Thoracic aorta (tissue), 2 donors: Measurements from ENCODE around the gene XCL2. TPM values are rescaled to one million over a fixed set of nuclear protein-coding genes. Genes with fewer than 3 reads are reported as not detected.

ENCODE experiments used
- ATAC-seq: fragments of 150-250 bp; one replicate; pipeline ENCODE4 v1.8.0; 2017; ENCODE audit warnings: low read depth; ENCODE audit not compliant: insufficient number of reproducible peaks, low FRiP score
- DNase-seq: peaks from one replicate; pipeline ENCODE4 v3.0.0-alpha.2; 2020; ENCODE audit warnings: low spot score
- H3K27ac ChIP-seq, 2 donors: fragments of 200-600 bp; sonication (generic); 1 replicate in 1 of 2; 2 replicates in 1 of 2; pipeline ENCODE4 v1.5.1; 2016; ENCODE audit warnings: mild to moderate bottlenecking in 2 of 2, moderate library complexity in 2 of 2
- H3K27me3 ChIP-seq: fragments of 200-600 bp; sonication (generic); replicated peaks from 2 replicates; pipeline ENCODE4 v1.6.0; 2016; ENCODE audit warnings: mild to moderate bottlenecking; ENCODE audit not compliant: insufficient read depth
- H3K36me3 ChIP-seq: fragments of 200-600 bp; sonication (generic); one replicate; pipeline ENCODE4 v1.5.1; 2016
- H3K4me1 ChIP-seq, 2 donors: fragments of 200-600 bp; sonication (generic); 1 replicate in 1 of 2; 2 replicates in 1 of 2; pipeline versions ENCODE4 v1.5.1 to v1.6.0; 2016; ENCODE audit warnings: low read depth in 2 of 2, mild to moderate bottlenecking in 1 of 2; ENCODE audit not compliant: control insufficient read depth in 1 of 2
- H3K4me3 ChIP-seq: fragments of 200-600 bp; sonication (generic); 2 replicates; pipeline ENCODE4 v1.5.1; 2016; ENCODE audit warnings: mild to moderate bottlenecking
- H3K9me3 ChIP-seq: fragments of 200-600 bp; sonication (generic); 2 replicates; pipeline ENCODE4 v1.5.1; 2016
- total RNA-seq, 2 donors: library from RNA; depleted of rRNA; stranded (reverse); fragments of >200 nt; gene quantifications; one replicate each; pipeline versions ENCODE4 v1.1.0 to v1.2.3, GENCODE V29; 2016
- TF ChIP-seq, protein P1 (sequence below): fragments of 200-600 bp; sonication (generic); IDR thresholded peaks from one replicate; pipeline ENCODE4 v1.5.1; 2019; ENCODE audit warnings: antibody characterized with exemption

Gene XCL2
- total RNA-seq, 2 donors from 2014 or later, result not detected

DNA sequence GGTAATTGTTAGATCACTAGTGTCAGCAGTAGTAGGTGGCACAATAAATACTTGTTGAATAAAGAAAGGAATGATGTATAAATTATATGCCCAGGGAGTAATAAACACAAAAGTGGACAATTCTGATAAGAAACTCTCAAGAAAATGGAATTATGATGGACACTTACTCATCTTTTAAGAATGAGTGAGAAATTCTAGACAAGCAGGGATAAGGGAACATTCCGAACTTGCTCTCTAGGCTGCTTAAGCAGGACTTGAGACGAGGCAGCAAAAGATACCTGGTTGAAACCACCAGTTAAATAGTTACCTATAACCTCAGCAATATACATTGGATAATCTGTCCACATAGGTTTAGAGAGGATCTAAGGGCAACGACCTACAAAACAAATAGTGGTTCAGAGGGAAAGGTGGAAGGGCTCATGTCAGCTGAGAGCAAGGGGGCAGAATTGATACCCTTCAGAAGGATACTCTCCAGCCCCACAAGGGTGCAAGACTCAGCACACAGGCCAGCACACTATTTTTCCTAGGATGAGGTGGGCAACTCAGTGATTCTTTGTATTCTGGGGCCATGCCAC, 46.3 kb downstream of the XCL2 start:
- Histone ChIP-seq H3K4me3 (no peak overlapping the region), H3K27ac (no peak overlapping the region), H3K9me3 (no peaks in the 10 kb centered on the region), H3K4me1 (peaks cover 0 to 6% of the 10 kb centered on the region in 2 donors), H3K27me3 (no peaks in the 10 kb centered on the region), H3K36me3 (no peaks in the 10 kb centered on the region)
- DNase-seq, result no peak
- TF ChIP-seq, protein P1, sequence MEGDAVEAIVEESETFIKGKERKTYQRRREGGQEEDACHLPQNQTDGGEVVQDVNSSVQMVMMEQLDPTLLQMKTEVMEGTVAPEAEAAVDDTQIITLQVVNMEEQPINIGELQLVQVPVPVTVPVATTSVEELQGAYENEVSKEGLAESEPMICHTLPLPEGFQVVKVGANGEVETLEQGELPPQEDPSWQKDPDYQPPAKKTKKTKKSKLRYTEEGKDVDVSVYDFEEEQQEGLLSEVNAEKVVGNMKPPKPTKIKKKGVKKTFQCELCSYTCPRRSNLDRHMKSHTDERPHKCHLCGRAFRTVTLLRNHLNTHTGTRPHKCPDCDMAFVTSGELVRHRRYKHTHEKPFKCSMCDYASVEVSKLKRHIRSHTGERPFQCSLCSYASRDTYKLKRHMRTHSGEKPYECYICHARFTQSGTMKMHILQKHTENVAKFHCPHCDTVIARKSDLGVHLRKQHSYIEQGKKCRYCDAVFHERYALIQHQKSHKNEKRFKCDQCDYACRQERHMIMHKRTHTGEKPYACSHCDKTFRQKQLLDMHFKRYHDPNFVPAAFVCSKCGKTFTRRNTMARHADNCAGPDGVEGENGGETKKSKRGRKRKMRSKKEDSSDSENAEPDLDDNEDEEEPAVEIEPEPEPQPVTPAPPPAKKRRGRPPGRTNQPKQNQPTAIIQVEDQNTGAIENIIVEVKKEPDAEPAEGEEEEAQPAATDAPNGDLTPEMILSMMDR, result no peak
- ATAC-seq, result no peak

DNA sequence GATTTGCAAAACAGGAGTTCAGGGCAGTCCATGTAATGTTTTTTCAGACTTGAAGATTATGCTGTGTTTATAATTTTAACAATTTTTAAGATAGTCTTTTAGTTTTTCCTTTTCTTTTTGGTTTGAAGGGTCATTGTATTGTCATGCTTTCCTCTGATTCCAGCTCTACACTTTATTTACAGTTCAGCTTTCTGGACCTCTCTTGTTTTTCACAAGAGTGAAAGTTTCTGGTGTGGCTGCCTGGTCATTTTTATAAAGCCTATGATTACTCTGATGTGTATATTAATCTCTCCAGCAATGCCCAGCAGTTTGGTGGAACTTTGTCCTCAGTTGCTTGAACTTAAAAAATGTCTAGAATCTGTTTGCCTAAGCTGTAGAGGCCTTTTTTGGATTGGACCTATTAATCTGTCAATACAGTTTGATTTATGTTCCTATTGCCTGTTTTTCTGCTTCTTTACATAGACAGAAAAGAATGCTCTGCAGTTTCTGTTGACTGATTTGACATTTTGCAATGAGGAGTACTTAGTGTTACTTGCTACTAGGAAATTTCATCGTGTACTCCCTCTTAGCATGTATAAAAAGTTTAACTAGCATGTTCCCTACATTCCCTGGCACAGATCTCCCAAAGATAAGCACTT, 52.2 kb downstream of the XCL2 start:
- Histone ChIP-seq H3K27me3 (no peaks in the 10 kb centered on the region), H3K4me3 (no peak overlapping the region), H3K36me3 (no peaks in the 10 kb centered on the region), H3K9me3 (no peaks in the 10 kb centered on the region), H3K4me1 (peaks cover 3 to 11% of the 10 kb centered on the region in 2 donors), H3K27ac (no peak overlapping the region)
- no peak for ATAC-seq
- DNase-seq, result no peak
- TF ChIP-seq, protein P1, result no peak

Other genes starting within 250 kb of the XCL2 start
- under 1 TPM in 1 of 2 donors, not detected in 1; 0.54 TPM for gene XCL1, start 32.6 kb upstream of the XCL2 start, total RNA-seq
- gene DPT, start 185.2 kb upstream of the XCL2 start, total RNA-seq, result 10 to 100 TPM; 60.7 to 85.7 TPM